NCI-H146 treated with DMSO at 0.1 percent for 48 hours (cell line): ENCODE results near the gene HBG2.

ENCODE experiments used
- DNase-seq: peaks from one replicate; lab custom pipeline; 2025; ENCODE audit not compliant: unreplicated experiment; lab: John Stamatoyannopoulos, UW

Gene HBG2

GRCh38 chr11:5231111-5231510 lies 23.5 kb downstream of the HBG2 start:
- no peak for DNase-seq

- no peak for DNase-seq
Measured at GRCh38 chr11:5230266-5230665, 24.3 kb downstream of the HBG2 start.

GRCh38 chr11:5229796-5230195 lies 24.8 kb downstream of the HBG2 start:
- no peak for DNase-seq

GRCh38 chr11:5229356-5229755 lies 25.2 kb downstream of the HBG2 start:
- DNase-seq = no peak

GRCh38 chr11:5228124-5228523 lies 26.5 kb downstream of the HBG2 start:
- DNase-seq = no peak

GRCh38 chr11:5227681-5228080 lies 26.9 kb downstream of the HBG2 start:
- no peak for DNase-seq

GRCh38 chr11:5226732-5227310 lies 27.8 kb downstream of the HBG2 start, which contains the start of gene HBB:
Gene HBB, minus strand, starts transcription at chr11:5227071. Its CDS starts 50 bp downstream, at chr11:5227021.
- no peak for DNase-seq

GRCh38 chr11:5225480-5225871 lies 29.1 kb downstream of the HBG2 start:
- DNase-seq = no peak

GRCh38 chr11:5224538-5225479 lies 29.8 kb downstream of the HBG2 start:
- DNase-seq = no peak

- DNase-seq = no peak
Measured at GRCh38 chr11:5223686-5224085, 30.9 kb downstream of the HBG2 start.

GRCh38 chr11:5223146-5223545 lies 31.4 kb downstream of the HBG2 start:
- no peak for DNase-seq

- no peak for DNase-seq
Measured at GRCh38 chr11:5210376-5210885, 44.1 kb downstream of the HBG2 start.

- peak; percentile 7 for DNase-seq
Measured at GRCh38 chr11:5204787-5205186, 49.8 kb downstream of the HBG2 start.

GRCh38 chr11:5203366-5203765 lies 51.2 kb downstream of the HBG2 start:
- DNase-seq = no peak
